GM12872 (cell line): Measurements from ENCODE around the gene LMBR1L.

Source experiments
- TF ChIP-seq, protein P1 (sequence below): IDR thresholded peaks from 3 replicates; pipeline ENCODE4 v1.5.1; 2011; ENCODE audit warnings: low read depth, mild to moderate bottlenecking, low read length, moderate library complexity; ENCODE audit not compliant: insufficient read depth

LMBR1L gene

DNA sequence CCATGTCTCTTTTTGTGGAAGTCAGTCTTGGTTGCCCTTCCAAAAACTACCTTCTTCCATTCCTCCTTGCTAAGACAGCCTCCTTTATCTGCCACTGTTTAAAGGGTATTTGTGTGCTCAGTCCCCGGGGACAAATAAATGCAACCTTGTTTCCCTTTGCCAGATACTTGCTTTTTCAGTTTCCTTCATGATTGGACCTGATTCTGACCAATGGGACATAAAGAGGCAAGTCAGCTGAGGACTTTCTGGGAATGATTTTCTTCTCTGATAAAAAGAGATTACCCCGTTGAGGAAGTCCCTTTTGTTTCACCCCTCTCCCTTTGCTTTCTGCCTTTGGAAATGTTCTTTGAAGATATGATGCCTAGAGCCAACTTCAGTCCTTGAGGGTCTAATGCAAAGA, 27.9 kb upstream of the LMBR1L start:
- TF ChIP-seq, protein P1, sequence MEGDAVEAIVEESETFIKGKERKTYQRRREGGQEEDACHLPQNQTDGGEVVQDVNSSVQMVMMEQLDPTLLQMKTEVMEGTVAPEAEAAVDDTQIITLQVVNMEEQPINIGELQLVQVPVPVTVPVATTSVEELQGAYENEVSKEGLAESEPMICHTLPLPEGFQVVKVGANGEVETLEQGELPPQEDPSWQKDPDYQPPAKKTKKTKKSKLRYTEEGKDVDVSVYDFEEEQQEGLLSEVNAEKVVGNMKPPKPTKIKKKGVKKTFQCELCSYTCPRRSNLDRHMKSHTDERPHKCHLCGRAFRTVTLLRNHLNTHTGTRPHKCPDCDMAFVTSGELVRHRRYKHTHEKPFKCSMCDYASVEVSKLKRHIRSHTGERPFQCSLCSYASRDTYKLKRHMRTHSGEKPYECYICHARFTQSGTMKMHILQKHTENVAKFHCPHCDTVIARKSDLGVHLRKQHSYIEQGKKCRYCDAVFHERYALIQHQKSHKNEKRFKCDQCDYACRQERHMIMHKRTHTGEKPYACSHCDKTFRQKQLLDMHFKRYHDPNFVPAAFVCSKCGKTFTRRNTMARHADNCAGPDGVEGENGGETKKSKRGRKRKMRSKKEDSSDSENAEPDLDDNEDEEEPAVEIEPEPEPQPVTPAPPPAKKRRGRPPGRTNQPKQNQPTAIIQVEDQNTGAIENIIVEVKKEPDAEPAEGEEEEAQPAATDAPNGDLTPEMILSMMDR: no peak

DNA sequence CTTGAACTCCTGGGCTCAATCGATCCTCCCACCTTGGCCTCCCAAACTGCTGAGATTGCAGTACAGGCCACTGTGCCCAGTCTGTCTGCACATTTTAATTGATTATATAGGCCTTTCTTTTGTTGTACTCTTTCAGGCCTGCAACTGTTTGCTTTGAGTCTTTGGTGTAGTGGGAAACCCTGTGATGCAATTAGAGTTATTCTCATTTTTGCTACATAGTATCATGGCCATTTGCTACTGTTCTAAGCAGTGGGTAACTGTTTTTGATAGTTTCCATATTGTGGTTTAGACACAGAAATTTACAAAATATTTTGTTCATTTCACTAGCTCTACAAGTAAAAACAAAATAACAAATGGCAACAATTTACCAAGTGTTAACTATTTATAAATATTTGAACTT, 26.8 kb upstream of the LMBR1L start:
- TF ChIP-seq, protein P1: no peak

DNA sequence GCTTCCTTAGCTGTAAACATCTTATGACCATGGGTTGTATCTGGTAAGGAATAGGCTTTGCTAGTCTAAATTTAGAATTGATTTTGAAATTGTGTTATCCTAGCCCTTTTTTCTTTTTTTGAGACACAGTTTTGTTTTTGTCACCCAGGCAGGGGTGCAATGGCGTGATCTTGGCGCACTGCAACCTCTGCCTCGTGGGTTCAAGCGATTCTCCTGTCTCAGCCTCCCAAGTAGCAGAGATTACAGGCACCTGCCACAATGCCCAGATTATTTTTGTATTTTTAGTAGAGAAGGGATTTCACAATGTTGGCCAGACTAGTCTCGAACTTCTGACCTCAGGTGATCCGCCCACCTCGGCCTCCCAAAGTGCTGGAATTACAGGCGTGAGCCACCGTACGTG, 22.9 kb upstream of the LMBR1L start:
- TF ChIP-seq, protein P1: no peak

DNA sequence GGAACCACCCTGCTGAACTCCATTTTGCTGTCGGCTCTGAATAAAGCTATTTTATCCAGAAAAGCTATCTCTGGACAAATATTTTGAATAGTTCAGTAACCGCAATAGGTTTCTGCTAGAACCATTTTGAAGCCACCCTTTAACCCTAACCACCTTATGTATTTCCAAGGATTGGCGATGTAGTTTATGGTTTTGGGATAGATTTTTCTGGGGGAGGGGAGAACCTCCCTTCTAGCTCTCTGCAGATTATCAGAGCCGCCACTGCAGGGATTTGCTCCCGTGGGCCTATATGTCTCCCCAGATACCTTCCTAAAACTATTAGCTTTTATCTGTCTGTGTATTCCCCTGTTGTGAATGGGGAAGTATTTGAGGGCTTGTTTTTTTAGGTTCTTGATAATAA, 22.4 kb upstream of the LMBR1L start:
- TF ChIP-seq, protein P1: no peak

GRCh38 chr12:49131894-49132461, 21.3 kb upstream of the LMBR1L start:
- TF ChIP-seq, protein P1: no peak

DNA sequence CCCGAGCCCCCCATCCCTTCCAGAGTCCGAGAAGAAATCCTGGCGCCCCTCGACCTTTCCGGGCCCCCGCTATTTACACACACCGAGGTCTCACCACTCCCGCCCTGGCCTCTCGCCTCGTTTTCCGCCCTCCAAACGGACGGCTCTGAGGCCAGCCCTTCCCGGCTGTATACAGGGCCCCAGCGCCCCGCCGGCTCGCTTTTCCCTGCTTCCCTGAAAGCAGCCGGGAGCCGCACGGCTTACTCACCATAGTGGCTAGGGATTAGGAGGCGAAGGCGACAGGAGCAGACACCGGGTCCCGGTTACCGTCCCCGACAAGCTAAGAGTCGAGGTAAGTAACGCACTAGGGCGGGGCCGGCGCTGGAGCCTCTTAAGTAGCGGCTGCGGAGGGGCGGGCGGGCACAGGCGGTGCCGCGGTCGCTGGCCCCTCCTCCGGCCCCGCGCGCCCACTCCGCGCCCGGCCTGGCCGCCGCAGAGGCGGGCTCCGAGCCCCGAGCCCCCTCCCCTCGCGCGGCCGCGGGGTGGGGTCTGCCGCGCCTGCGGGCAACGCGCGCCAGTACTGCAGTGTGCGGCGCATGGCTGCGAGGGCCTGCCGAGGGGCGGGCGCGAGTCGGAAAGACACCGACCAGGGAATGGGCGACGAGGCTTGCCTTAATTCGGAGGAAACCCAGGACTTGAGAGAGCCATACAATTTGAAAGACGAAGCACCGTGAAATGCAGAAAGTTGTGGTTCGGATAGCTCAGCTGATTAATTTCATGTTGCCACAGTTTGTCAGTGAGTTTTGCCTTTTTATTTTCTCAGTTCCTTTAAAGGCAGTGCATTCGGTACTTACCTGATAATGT, 20.6 kb upstream of the LMBR1L start, which contains the start of gene TUBA1B:
TUBA1B (minus strand) TSS at position 345 of the 843 bp plus-strand sequence; CDS start at position 250, 95 bp downstream.
- TF ChIP-seq, protein P1: no peak

- TF ChIP-seq, protein P1: peak; percentile 97
Observed at GRCh38 chr12:49130151-49131050, 19.8 kb upstream of the LMBR1L start.
